HG03432 (cell line): ENCODE results near the gene CDHR3.

Experiments
- ATAC-seq: cut with Tn5 transposase; IDR thresholded peaks from one replicate; pipeline ENCODE4 v1.9.1; 2021; ENCODE audit warnings: mild to moderate bottlenecking, moderate library complexity; ENCODE audit not compliant: unreplicated experiment

Gene CDHR3, protein sequence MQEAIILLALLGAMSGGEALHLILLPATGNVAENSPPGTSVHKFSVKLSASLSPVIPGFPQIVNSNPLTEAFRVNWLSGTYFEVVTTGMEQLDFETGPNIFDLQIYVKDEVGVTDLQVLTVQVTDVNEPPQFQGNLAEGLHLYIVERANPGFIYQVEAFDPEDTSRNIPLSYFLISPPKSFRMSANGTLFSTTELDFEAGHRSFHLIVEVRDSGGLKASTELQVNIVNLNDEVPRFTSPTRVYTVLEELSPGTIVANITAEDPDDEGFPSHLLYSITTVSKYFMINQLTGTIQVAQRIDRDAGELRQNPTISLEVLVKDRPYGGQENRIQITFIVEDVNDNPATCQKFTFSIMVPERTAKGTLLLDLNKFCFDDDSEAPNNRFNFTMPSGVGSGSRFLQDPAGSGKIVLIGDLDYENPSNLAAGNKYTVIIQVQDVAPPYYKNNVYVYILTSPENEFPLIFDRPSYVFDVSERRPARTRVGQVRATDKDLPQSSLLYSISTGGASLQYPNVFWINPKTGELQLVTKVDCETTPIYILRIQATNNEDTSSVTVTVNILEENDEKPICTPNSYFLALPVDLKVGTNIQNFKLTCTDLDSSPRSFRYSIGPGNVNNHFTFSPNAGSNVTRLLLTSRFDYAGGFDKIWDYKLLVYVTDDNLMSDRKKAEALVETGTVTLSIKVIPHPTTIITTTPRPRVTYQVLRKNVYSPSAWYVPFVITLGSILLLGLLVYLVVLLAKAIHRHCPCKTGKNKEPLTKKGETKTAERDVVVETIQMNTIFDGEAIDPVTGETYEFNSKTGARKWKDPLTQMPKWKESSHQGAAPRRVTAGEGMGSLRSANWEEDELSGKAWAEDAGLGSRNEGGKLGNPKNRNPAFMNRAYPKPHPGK

DNA sequence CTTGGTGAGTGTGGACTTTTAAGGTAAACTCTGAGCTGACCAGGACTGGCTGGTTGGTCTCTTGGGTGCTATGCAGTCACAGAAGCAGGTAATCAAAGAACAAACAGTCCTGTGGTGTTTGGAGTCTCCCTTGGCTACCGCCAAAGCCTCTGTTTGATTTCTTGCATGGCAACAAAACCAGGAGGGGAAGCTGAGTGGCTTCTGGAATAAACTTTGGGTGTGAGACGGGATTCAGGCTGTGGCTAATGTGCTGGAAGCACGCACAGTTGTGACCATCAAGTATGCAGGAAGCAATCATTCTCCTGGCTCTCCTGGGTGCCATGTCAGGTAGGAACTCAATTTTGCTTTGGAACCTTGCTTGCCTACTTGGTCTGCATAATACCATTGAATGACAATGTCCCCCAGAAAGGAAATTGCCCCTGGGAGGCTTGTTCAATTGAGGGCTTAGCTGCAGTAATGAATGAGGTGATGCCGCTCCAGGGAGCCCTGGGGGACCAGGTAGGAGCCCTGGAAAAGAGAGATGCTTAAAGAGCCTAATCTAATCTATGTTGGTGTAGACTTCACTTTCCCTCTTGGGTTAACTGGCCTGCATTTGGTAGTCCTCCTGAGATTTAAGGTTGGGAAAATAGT, at the start of gene CDHR3:
Gene CDHR3 (plus strand): TSS at position 227 of the 630 bp plus-strand sequence. CDS start 55 bp downstream, at position 282.
- ATAC-seq, result no peak

DNA sequence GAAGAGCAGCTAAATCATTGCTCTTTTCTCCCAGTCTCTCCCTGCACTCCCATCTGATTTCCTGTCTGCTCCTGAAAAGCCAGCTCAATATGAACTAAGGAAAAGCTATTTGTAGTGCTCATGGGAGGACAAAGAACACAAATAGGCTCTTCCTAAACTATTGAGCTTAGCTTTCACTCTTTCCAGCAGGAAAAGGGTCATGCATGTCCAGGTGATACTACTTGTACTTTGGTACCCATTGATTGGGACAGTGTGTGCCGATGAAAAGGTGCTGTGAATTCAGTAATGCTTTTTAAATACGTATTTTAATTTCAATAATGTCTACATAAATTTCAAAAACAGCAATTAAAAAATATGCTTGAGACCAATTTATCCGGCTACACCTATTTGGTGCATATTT, 49.1 kb upstream of the CDHR3 start:
- ATAC-seq, result no peak

DNA sequence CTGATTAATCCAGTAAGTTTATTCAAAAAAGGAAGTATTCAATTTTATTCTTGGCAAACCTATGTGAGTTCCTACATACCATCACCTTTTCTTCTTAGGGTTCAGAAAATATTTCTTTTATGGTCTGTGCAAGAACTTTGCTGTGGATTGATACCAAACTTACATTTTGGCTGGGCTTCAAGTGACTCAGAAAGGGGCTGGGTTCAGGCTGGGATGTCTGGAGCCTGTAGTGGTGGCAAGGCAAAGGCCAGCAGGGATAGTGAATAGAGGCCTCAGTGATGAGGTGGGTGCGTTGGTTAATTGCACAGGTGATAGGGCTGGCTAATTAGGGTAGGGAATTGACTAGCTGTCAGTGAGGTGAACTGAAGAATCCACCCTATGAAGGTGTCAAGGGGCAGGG, 46.5 kb upstream of the CDHR3 start:
- ATAC-seq, result no peak

DNA sequence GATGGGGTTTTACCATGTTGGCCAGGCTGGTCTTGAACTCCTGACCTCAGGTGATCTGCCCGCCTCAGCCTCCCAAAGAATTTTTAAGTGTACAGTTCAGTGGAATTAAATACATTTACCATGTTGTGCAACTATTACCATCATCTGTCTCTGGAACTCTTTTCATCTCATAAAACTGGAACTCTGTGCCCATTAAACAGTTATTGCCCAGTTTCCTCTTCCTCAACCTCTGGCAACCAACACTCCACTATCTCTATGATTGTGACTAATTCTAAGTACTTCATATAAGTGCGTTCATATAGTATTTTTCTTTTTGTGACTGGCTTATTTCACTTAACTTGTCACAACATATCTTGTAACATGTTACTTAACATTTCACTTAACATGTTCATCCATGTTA, 45.4 kb upstream of the CDHR3 start:
- ATAC-seq, result no peak

DNA sequence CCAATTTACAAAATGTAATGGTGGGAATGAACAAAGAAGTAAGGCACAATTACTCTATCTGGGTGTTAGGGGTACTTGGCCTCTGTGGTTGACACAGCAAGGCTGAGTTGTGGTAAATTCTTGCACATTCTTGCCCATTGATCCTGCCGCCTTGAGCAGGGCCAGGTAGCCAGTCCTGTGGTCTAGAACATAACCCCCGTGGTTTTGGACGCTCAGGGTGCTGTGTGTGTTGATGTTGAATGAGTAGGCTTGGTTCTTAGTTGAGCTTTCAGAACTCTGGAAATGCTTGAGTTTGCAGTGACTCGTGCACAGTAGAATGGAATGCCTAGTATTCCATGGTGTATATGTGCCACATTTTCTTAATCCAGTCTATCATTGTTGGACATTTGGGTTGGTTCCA, 42.3 kb upstream of the CDHR3 start:
- no peak for ATAC-seq

DNA sequence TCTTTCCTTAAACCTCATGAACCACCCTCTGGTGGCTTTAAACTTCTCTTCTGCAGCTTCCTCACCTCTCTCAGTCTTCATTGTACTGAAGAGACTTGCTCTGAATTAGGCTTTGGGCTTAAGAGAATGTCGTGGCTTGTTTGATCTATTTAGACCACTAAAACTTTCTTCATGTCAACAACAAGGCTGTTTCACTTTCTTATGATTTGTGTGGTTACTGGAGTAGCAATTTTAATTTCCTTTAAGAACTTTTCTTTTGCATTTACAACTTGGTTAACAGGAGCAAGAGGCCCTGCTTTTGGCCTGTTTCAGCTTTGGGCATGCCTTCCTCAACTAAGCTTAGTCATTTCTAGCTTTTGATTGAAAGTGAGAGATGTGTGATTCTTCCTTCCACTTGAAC, 38.1 kb upstream of the CDHR3 start:
- peak; percentile 65 for ATAC-seq

DNA sequence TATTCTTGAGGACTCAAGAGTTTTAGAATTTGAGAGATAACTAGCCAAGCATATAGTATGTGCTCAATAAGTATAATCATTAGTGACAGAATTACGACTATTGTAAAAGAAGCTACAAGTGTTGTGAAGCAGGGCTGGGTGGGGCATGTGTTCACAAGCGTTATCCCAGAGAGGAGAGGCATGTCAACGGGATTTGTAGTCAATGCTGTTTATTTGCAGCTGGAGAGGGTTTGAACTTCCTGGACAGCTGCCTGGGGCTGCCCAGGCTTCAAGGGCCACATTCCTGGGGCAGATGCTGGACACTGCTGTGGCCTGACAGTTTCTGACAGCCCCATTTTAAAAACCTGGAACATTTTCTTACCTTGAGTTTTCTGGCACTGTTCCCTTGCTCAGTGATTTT, 36.9 kb upstream of the CDHR3 start:
- ATAC-seq, result no peak

DNA sequence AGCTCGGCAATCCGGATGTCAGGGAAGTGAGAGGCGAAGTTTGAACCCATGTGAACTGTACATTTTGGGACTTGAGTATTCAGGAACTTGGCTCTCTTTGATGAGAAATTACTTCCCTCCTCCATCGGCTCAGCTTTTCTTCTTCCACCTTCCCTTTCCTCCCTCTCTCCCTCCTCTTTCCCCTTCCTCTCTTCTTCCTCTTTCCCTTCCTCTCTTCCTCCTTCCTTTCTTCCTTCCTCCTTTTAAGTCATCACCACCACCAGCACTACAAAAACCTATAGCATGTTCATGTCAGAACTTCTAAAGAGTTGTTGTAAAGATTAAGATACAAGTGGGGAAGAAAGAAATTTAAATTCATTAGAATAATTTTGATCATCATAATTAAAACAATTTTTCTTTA, 31.9 kb upstream of the CDHR3 start:
- no peak for ATAC-seq

DNA sequence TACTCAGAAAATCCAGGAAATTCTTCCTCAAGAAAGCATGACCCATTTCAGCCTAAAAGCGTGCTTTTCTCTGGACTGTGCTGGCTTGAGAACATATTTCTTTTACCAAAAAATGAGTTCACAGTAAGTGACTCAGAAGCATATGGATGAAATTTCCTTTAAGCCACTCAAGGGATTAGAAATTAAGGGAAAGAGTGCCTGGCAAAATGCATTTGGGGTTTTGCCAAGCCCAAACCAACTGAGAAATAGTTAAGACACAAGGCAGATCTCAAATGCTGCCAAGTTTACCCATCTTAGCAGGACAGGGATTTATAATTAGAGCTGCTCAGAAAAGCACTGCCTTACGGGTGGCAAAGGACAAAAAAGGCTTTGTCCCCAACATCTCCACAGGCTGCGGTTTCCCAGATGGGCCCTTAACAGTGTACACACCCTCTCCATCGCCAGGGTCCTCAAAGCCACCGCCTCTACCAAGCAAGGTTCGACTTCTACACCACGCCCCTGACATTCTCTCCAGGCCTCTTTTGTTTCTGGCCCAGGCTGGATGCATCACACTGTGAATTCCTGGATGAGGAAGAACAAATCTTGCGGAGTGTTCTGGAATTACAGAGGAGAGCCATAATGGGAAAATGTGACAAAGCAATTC, 30.1 kb upstream of the CDHR3 start:
- ATAC-seq, result no peak

DNA sequence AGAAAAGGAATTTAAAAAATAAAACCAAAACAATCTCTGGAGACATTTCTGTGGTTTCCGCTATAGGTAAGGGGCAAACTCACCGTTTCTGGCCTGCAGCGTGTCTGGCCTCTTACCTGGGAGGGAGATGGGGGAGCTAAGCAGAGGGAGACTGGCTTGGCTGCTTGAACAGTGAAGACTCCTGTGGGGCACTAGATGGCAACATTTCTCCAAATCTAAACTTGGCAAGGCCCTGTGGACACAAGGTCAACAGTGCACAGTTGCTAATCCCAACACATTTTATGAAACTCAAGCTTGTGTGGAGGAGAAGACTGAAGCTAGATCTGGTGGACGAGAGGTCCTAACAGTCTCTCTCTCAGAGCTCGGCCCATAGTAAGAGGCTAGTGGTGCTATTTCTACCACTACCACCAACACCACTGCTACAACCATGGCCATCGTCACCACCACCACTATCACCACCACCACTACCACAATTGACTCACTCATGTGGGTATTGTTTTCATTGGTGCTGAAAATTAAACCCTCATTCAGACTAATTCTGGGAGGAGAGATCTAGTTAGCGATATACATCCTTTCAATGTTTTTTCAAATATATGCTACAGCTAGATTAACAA, 28.4 kb upstream of the CDHR3 start:
- no peak for ATAC-seq

DNA sequence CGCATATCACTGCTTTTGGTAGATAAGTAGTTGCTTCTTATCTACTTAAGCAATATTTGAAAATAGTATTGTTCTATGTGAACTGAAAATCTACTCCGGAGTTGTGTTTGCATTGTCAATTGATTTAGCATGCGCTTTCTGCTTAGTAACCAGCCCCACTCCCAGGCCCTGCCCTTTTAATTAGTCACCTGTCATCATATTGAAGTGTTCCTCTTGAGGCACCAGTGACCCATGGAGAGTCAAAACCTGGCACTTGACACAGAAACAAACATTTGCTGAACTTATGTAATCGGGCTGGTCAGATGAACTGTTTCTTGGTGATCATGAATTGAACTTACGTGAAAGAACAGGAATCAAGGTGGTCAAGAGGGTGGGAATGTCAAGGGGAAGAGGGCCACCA, 27.8 kb upstream of the CDHR3 start:
- no peak for ATAC-seq

DNA sequence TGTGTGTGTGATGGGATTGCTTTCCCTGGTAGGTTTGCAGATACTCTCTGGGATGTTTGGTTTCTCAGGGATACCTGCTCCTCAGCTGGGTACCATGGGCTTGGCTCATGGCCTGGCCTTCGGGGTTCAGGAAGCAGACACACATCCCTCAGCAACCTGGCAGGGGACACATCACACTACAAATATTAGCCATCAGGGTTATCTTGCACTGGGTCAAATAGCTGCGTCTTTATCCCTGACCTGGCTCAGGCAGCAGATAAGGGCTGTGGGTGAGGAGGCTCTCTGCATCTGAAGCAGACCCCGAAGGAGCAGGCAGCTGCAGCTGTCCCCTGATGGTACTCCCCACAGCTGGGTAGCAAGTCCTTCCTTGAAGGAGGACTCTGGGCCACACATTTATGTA, 25.7 kb upstream of the CDHR3 start:
- ATAC-seq, result no peak

DNA sequence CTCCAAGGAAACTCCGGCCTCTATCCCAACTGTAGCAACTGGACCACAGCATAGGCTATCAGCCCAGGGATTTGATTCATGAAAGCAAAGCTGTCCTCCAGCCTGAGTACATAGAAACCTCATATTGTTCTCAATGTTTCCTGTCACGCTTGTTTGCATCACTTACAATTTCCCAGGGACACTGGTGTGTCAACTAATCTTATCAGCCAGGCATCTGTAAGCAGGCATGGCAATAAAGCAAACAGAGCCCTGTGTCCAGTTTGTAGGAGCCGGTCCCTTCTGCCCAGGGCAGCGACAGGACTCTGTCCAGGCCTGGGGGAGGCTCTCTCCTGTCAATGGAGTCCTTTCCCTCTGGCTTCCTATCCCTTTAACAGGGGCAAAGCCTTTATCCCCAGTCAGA, 23.0 kb upstream of the CDHR3 start:
- no peak for ATAC-seq

DNA sequence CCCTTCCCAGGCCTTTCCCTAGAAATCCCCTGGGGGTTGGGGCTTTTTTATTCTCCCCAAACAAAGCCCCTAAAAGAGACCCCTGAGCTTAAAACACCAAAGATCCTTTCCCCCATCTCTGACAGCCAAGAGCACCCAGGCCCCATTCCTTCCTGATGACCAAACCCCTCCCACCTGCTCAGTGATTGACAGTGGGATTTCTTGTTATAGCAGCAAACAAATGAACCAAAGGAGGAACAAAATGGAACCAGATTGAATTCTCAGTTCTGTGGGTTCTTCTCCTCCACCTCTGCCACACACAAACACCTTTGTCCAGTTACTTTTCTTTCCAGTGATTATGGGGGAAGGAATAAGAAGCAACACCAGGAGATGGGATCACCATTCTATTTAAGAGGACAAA, 21.5 kb upstream of the CDHR3 start:
- no peak for ATAC-seq

DNA sequence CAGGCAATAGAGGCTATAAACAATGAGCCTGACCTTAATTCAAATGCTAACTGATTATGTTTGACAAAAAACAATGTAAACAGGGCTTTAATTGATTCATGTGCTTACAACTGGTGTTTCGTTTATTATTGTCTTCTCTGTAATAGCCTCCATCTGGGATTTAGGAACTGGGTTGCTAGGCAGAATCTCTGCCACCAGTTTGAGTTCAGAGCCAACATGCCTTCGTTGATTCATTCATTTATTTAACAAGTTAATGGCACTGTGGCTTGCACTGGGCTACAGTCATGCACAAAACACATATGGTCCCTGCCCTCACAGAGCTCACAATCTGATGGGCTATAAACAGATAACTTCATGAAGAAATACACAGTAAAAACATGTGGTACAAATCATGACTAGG, 19.6 kb upstream of the CDHR3 start:
- ATAC-seq, result no peak

DNA sequence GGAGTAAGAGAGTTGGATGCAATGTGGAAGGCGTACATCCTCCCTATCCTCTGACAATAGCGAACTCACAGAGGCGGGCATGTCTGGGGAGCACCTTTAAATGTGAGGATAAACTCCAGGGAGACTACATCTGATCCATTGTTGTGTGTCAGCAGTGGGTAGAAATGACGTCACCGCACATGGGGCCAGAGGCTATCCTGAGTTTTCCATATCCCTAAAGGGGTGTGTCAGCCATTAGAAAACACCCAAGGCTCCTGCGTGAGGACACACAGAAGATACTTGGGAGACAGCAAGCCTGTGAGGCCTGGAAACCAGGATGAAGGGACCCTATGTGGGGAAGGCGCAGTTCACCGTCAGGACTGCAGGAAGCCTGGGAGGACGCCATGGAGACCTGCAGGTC, 17.2 kb upstream of the CDHR3 start:
- ATAC-seq, result no peak

DNA sequence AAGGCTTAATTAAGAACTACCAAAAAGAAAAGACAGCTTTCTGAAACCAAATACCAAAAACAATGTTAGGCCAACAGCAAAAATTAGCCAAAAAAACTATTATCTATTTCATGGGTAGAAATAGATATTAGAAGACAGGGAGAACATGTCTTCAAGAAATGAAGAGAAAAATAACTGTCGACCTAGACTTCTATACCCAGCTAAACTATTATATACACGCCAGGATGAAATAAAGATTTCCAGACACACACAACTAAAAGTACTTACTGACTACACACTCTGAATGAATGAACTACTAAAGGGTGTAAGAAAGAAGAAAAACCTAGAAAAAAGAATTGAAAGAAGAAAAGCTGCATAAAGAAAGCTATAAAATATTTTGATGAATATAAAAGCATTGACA, 11.5 kb upstream of the CDHR3 start:
- ATAC-seq, result no peak

DNA sequence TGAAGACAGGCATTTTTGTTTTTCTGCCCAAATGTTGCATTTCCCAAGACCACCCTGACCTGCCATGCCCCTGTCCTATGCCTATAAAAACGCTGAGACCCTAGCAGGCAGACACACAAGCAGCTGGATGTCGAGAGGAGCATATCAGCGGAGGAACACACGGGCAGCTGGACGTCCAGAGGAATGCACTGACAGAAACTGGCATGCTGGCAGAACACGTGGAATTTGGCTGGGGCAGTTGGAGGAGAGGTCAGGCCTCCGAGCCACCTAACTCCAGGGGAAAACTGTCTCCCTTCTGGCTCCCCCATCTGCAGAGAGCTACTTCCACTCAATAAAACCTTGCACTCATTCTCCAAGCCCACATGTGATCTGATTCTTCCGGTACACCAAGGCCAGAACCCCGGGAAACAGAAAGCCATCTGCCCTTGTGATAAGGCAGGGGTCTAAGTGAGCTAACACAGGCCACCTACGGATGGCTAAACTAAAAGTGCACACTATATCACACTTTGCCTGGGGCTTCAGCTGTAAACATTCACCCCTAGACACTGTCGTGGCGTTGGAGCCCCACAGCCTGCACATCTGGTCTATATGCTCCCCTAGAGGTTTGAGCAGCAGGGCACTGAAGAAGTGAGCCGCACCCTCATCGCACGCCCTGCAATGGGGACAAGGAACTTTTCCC, 10.0 kb upstream of the CDHR3 start:
- no peak for ATAC-seq

DNA sequence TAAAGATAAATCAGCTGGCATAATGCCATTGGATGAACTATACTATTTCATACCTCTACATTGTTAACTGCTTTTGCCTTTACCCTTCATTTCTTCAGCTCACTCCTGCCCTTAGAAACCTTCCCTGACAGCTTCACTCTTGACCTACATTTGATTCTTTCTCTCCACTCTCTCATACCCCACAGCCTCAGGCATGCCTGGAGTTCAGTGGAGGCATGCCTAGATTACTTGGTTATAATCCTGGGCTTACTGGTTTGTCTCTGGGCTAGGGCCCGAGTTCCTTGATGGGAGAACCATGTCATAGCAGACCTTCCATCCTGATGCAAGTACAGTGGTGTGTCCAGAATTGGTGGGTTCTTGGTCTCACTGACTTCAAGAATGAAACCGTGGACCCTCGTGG, 8.4 kb upstream of the CDHR3 start:
- ATAC-seq, result no peak
